Mesendoderm (in vitro differentiated cells): ENCODE results near the gene CYP2A13.
"Not testable (repeated sequence)": the region's sequence is repeated elsewhere in the genome, so short reads cannot be mapped to it uniquely, and the experiment has no call there.

Experiments
- DNase-seq: peaks from one replicate; pipeline ENCODE4 v3.0.0; 2013
- H2AK5ac ChIP-seq: 2 replicates; pipeline ENCODE4 v1.6.1; 2013; ENCODE audit warnings: low read length, inconsistent platforms
- H2BK120ac ChIP-seq: 2 replicates; pipeline ENCODE4 v1.6.1; 2013; ENCODE audit warnings: low read depth, mild to moderate bottlenecking, low read length, moderate library complexity, mixed read lengths
- H2BK15ac ChIP-seq: replicated peaks from 2 replicates; pipeline ENCODE4 v1.6.1; 2013; ENCODE audit warnings: low read depth, mild to moderate bottlenecking, moderate library complexity
- H2BK5ac ChIP-seq: 2 replicates; pipeline ENCODE4 v1.6.1; 2013; ENCODE audit warnings: low read length, inconsistent platforms
- H3K18ac ChIP-seq: 2 replicates; pipeline ENCODE4 v1.6.1; 2013; ENCODE audit warnings: mild to moderate bottlenecking, low read length, mixed read lengths
- H3K23ac ChIP-seq: one replicate; pipeline ENCODE4 v1.6.1; 2013; ENCODE audit warnings: low read length
- H3K27ac ChIP-seq: 2 replicates; pipeline ENCODE4 v1.5.1; 2013; ENCODE audit warnings: low read depth, mild to moderate bottlenecking, inconsistent platforms, low read length, moderate library complexity
- H3K27me3 ChIP-seq: 2 replicates; pipeline ENCODE4 v1.6.1; 2013; ENCODE audit warnings: low read length, control low read depth, mild to moderate bottlenecking, inconsistent platforms; ENCODE audit not compliant: insufficient read depth, poor library complexity
- H3K36me3 ChIP-seq: 2 replicates; pipeline ENCODE4 v1.6.1; 2013; ENCODE audit warnings: low read length, inconsistent platforms; ENCODE audit not compliant: control insufficient read depth, insufficient read depth
- H3K4ac ChIP-seq: one replicate; pipeline ENCODE4 v1.6.1; 2013; ENCODE audit warnings: low read depth, mild to moderate bottlenecking, low read length, moderate library complexity
- H3K4me1 ChIP-seq: 2 replicates; pipeline ENCODE4 v1.6.1; 2013; ENCODE audit warnings: low read depth, low read length, inconsistent platforms; ENCODE audit not compliant: control insufficient read depth
- H3K4me2 ChIP-seq: 2 replicates; pipeline ENCODE4 v1.6.1; 2013; ENCODE audit warnings: low read length
- H3K4me3 ChIP-seq: 2 replicates; pipeline ENCODE4 v1.5.1; 2013; ENCODE audit warnings: mild to moderate bottlenecking, low read length
- H3K56ac ChIP-seq: one replicate; pipeline ENCODE4 v1.6.1; 2013; ENCODE audit warnings: low read length
- H3K79me1 ChIP-seq: 2 replicates; pipeline ENCODE4 v1.6.1; 2013; ENCODE audit warnings: low read length, inconsistent platforms
- H3K79me2 ChIP-seq: 2 replicates; pipeline ENCODE4 v1.6.1; 2013; ENCODE audit warnings: mild to moderate bottlenecking, low read length; ENCODE audit not compliant: control insufficient read depth, insufficient read depth
- H3K9ac ChIP-seq: 2 replicates; pipeline ENCODE4 v1.6.1; 2013; ENCODE audit warnings: low read length, inconsistent platforms
- H4K5ac ChIP-seq: one replicate; pipeline ENCODE4 v1.6.1; 2013; ENCODE audit warnings: low read length
- H4K8ac ChIP-seq: one replicate; pipeline ENCODE4 v1.6.1; 2013; ENCODE audit warnings: low read depth, mild to moderate bottlenecking, control low read depth, low read length, moderate library complexity
- WGBS: extraction: QIAGEN DNeasy Blood & Tissue Kit; methylation state at CpG from one replicate; pipeline ENCODE4 v1.1.7; 2013; ENCODE audit warnings: low lambda C conversion rate, missing lambda C conversion rate; ENCODE audit not compliant: insufficient coverage; ENCODE audit errors: extremely low coverage; 5-methylcytosine and 5-hydroxymethylcytosine counted together

The CYP2A13 gene

GRCh38 chr19:41111750-41112295, 23.6 kb downstream of the CYP2A13 start:
- no peak overlapping the region for H3K4me2 ChIP-seq
- no peak for DNase-seq
- no peak overlapping the region for H3K9ac ChIP-seq
- H3K27me3 ChIP-seq, result no peaks in the 10 kb centered on the region
- no peak overlapping the region for H2BK120ac ChIP-seq
- H4K5ac ChIP-seq, result no peak overlapping the region
- no peak overlapping the region for H2AK5ac ChIP-seq
- H3K18ac ChIP-seq, result no peak overlapping the region
- H4K8ac ChIP-seq, result no peak overlapping the region
- H3K79me2 ChIP-seq, result no peaks in the 10 kb centered on the region
- no peak overlapping the region for H2BK5ac ChIP-seq
- no peak overlapping the region for H3K4me3 ChIP-seq
- H2BK15ac ChIP-seq, result no peak overlapping the region
- no CpG with 5 or more reads among the region's 5 CpGs for WGBS
- H3K56ac ChIP-seq, result no peak overlapping the region
- H3K4ac ChIP-seq, result no peak overlapping the region
- no peaks in the 10 kb centered on the region for H3K36me3 ChIP-seq
- H3K23ac ChIP-seq, result no peak overlapping the region
- H3K79me1 ChIP-seq, result no peaks in the 10 kb centered on the region
- H3K27ac ChIP-seq, result no peak overlapping the region
- H3K4me1 ChIP-seq, result no peaks in the 10 kb centered on the region

GRCh38 chr19:41112728-41113290, 24.6 kb downstream of the CYP2A13 start:
- Histone ChIP-seq H3K23ac (no peak overlapping the region), H3K36me3 (no peaks in the 10 kb centered on the region), H2BK120ac (no peak overlapping the region), H3K4ac (no peak overlapping the region), H3K27ac (no peak overlapping the region), H4K8ac (no peak overlapping the region), H3K79me1 (no peaks in the 10 kb centered on the region), H3K79me2 (no peaks in the 10 kb centered on the region), H4K5ac (no peak overlapping the region), H2BK5ac (no peak overlapping the region), H2BK15ac (no peak overlapping the region), H3K56ac (no peak overlapping the region), H3K4me3 (no peak overlapping the region), H3K4me1 (no peaks in the 10 kb centered on the region), H3K18ac (no peak overlapping the region), H2AK5ac (no peak overlapping the region), H3K27me3 (no peaks in the 10 kb centered on the region), H3K4me2 (no peak overlapping the region), H3K9ac (no peak overlapping the region)
- no peak for DNase-seq
- no CpG with 5 or more reads among the region's 7 CpGs for WGBS

GRCh38 chr19:41114132-41114531, 25.9 kb downstream of the CYP2A13 start, which contains the start of gene CYP2F1:
TSS of gene CYP2F1 (plus strand) at chr19:41114432. CDS start at chr19:41116189, 1,757 bp downstream.
- H3K23ac ChIP-seq, result no peak within 1 kb of the TSS
- no peak within 1 kb of the TSS for H2BK5ac ChIP-seq
- H3K27me3 ChIP-seq, result no peaks in the 10 kb centered on the region
- no peak within 1 kb of the TSS for H3K9ac ChIP-seq
- H3K79me1 ChIP-seq, result no peaks in the 10 kb centered on the region
- no CpG with 5 or more reads among the region's 7 CpGs for WGBS
- H3K4ac ChIP-seq, result no peak within 1 kb of the TSS
- H2BK120ac ChIP-seq, result no peak within 1 kb of the TSS
- no peak within 1 kb of the TSS for H2AK5ac ChIP-seq
- no peak within 1 kb of the TSS for H3K4me2 ChIP-seq
- no peak for DNase-seq
- no peaks in the 10 kb centered on the region for H3K4me1 ChIP-seq
- H3K36me3 ChIP-seq, result no peaks in the 10 kb centered on the region
- H3K4me3 ChIP-seq, result no peak within 1 kb of the TSS
- H4K8ac ChIP-seq, result no peak within 1 kb of the TSS
- no peak within 1 kb of the TSS for H3K56ac ChIP-seq
- no peak within 1 kb of the TSS for H4K5ac ChIP-seq
- H3K79me2 ChIP-seq, result no peaks in the 10 kb centered on the region
- H3K18ac ChIP-seq, result no peak within 1 kb of the TSS
- H3K27ac ChIP-seq, result no peak within 1 kb of the TSS
- no peak within 1 kb of the TSS for H2BK15ac ChIP-seq

GRCh38 chr19:41116261-41116660, 28.0 kb downstream of the CYP2A13 start:
- Histone ChIP-seq H3K4me3 (no peak overlapping the region), H4K8ac (no peak overlapping the region), H3K4ac (no peak overlapping the region)

GRCh38 chr19:41120929-41121911, 33.0 kb downstream of the CYP2A13 start:
- not testable (repeated sequence) for H3K4me3 ChIP-seq, H2BK5ac ChIP-seq, DNase-seq, H3K27ac ChIP-seq, H3K79me1 ChIP-seq, H2BK120ac ChIP-seq, H2AK5ac ChIP-seq, H3K36me3 ChIP-seq, H3K56ac ChIP-seq, H3K18ac ChIP-seq, H3K27me3 ChIP-seq, H3K23ac ChIP-seq, H4K5ac ChIP-seq, H2BK15ac ChIP-seq, H4K8ac ChIP-seq, H3K4me2 ChIP-seq, H3K9ac ChIP-seq, H3K79me2 ChIP-seq, H3K4ac ChIP-seq, H3K4me1 ChIP-seq
- no CpG with 5 or more reads among the region's 41 CpGs for WGBS

More at GRCh38 chr19:41116261-41116660, 28.0 kb downstream of the CYP2A13 start:
- Histone ChIP-seq H3K79me2 (no peaks in the 10 kb centered on the region), H3K56ac (no peak overlapping the region), H3K27me3 (no peaks in the 10 kb centered on the region), H2BK5ac (no peak overlapping the region), H3K27ac (no peak overlapping the region), H3K4me1 (no peaks in the 10 kb centered on the region), H4K5ac (no peak overlapping the region), H2BK120ac (no peak overlapping the region), H3K36me3 (no peaks in the 10 kb centered on the region), H3K79me1 (no peaks in the 10 kb centered on the region), H3K23ac (no peak overlapping the region), H3K9ac (no peak overlapping the region), H3K4me2 (no peak overlapping the region), H2BK15ac (no peak overlapping the region), H3K18ac (no peak overlapping the region), H2AK5ac (no peak overlapping the region)
- no CpG with 5 or more reads among the region's 8 CpGs for WGBS
- no peak for DNase-seq
